Inflammatory macrophage treated with lipopolysaccharide for 4 hours (primary cell): ENCODE measurements around the gene PSMB1.
"Not testable (repeated sequence)": the region's sequence is repeated elsewhere in the genome, so short reads cannot be mapped to it uniquely, and the experiment has no call there.

ENCODE experiments used
- DNase-seq: peaks from one replicate; pipeline ENCODE4 v3.0.0-alpha.2; 2020

PSMB1 gene

GRCh38 chr6:170533792-170534191, 19.3 kb downstream of the PSMB1 start:
- DNase-seq = no peak

- no peak for DNase-seq
Measured at GRCh38 chr6:170532867-170533488, 20.1 kb downstream of the PSMB1 start.

- DNase-seq = peak; percentile 56
Measured at GRCh38 chr6:170529839-170530469, 23.2 kb downstream of the PSMB1 start.

- not testable (repeated sequence) for DNase-seq
Measured at GRCh38 chr6:170527995-170528394, 25.1 kb downstream of the PSMB1 start.

- no peak for DNase-seq
Measured at GRCh38 chr6:170525795-170526194, 27.3 kb downstream of the PSMB1 start.

GRCh38 chr6:170524172-170524502, 29.0 kb downstream of the PSMB1 start:
- no peak for DNase-seq

GRCh38 chr6:170523256-170524171, 29.6 kb downstream of the PSMB1 start:
- DNase-seq = no peak

GRCh38 chr6:170522565-170523183, 30.4 kb downstream of the PSMB1 start:
- peak; percentile 2 for DNase-seq

GRCh38 chr6:170516783-170517616, 36.1 kb downstream of the PSMB1 start:
- DNase-seq = peak; percentile 56

- no peak for DNase-seq
Measured at GRCh38 chr6:170514908-170515307, 38.2 kb downstream of the PSMB1 start.

GRCh38 chr6:170512249-170512648, 40.9 kb downstream of the PSMB1 start:
- DNase-seq = no peak

- no peak for DNase-seq
Measured at GRCh38 chr6:170510631-170511030, 42.5 kb downstream of the PSMB1 start.

GRCh38 chr6:170509723-170510018, 43.4 kb downstream of the PSMB1 start:
- no peak for DNase-seq

GRCh38 chr6:170508892-170509722, 44.0 kb downstream of the PSMB1 start:
- not testable (repeated sequence) for DNase-seq

GRCh38 chr6:170508275-170508674, 44.8 kb downstream of the PSMB1 start:
- DNase-seq = not testable (repeated sequence)

GRCh38 chr6:170507728-170508127, 45.4 kb downstream of the PSMB1 start:
- not testable (repeated sequence) for DNase-seq

GRCh38 chr6:170506446-170506845, 46.7 kb downstream of the PSMB1 start:
- DNase-seq = no peak

- DNase-seq = no peak
Measured at GRCh38 chr6:170505306-170505705, 47.8 kb downstream of the PSMB1 start.

GRCh38 chr6:170504479-170504878, 48.6 kb downstream of the PSMB1 start:
- no peak for DNase-seq

GRCh38 chr6:170503414-170503761, 49.7 kb downstream of the PSMB1 start:
- DNase-seq = no peak

GRCh38 chr6:170502733-170503413, 50.2 kb downstream of the PSMB1 start:
- not testable (repeated sequence) for DNase-seq
